ENCODE data around the gene NFATC1. TPM values are rescaled to one million over a fixed set of nuclear protein-coding genes. Genes with fewer than 3 reads are reported as not detected.
A peak's percentile ranks its signal among the peaks of the same experiment; 100 is the strongest.

NFATC1 gene
- total RNA-seq, 4 donors from 2014 or later: 7.1 to 74.7 (median 28.4) TPM

- DNase-seq: no peak
- H3K4me1 ChIP-seq: peaks cover 3 to 13% of the 10 kb centered on the region in 2 donors
- peaks cover 0 to 27% of the 10 kb centered on the region in 2 donors for H3K36me3 ChIP-seq
- no peak overlapping the region for H3K27ac ChIP-seq
- no peaks in the 10 kb centered on the region for H3K27me3 ChIP-seq
- in situ Hi-C loops (cut with MboI; ENCODE audit: low sequenced_read_pairs in 4 of 4): no loop called here
- intact Hi-C loops (cut with DNase I; ENCODE audit: low total_unique reads): no loop called here
- ATAC-seq: no peak
- TF ChIP-seq POLR2A (IDR thresholded peaks at IDR 0.05) (no peak), CTCF (IDR thresholded peaks at IDR 0.05 in 4 of 5, conservative IDR thresholded peaks at IDR 0.05 in 1 of 5) (no peak)
- H3K4me3 ChIP-seq: no peak overlapping the region
- no peaks in the 10 kb centered on the region for H3K9me3 ChIP-seq
These were observed 17.7 kb downstream of the NFATC1 start for GRCh38 chr18:79413426-79413825.

GRCh38 chr18:79413901-79414300 is 18.2 kb downstream of the NFATC1 start:
- no peak for DNase-seq
- no peaks in the 10 kb centered on the region for H3K9me3 ChIP-seq
- no peaks in the 10 kb centered on the region for H3K27me3 ChIP-seq
- peaks cover 0 to 27% of the 10 kb centered on the region in 2 donors for H3K36me3 ChIP-seq
- H3K4me3 ChIP-seq: no peak overlapping the region
- H3K4me1 ChIP-seq: peaks cover 3 to 13% of the 10 kb centered on the region in 2 donors
- no peak for ATAC-seq
- intact Hi-C loops (cut with DNase I; ENCODE audit: low total_unique reads) (no loop called here), in situ Hi-C loops (cut with MboI; ENCODE audit: low sequenced_read_pairs in 4 of 4) (no loop called here)
- TF ChIP-seq POLR2A (IDR thresholded peaks at IDR 0.05) (no peak), CTCF (IDR thresholded peaks at IDR 0.05 in 4 of 5, conservative IDR thresholded peaks at IDR 0.05 in 1 of 5) (no peak)
- no peak overlapping the region for H3K27ac ChIP-seq

GRCh38 chr18:79416022-79416676 is 20.4 kb downstream of the NFATC1 start:
- DNase-seq: no peak
- peaks cover 3 to 14% of the 10 kb centered on the region in 2 donors for H3K4me1 ChIP-seq
- no peak overlapping the region for H3K4me3 ChIP-seq
- TF ChIP-seq CTCF (IDR thresholded peaks at IDR 0.05 in 4 of 5, conservative IDR thresholded peaks at IDR 0.05 in 1 of 5) (no peak), POLR2A (IDR thresholded peaks at IDR 0.05) (no peak)
- intact Hi-C loops (cut with DNase I; ENCODE audit: low total_unique reads): no loop called here
- no peaks in the 10 kb centered on the region for H3K27me3 ChIP-seq
- no peaks in the 10 kb centered on the region for H3K9me3 ChIP-seq
- ATAC-seq: no peak
- in situ Hi-C loops (cut with MboI; ENCODE audit: low sequenced_read_pairs in 4 of 4): no loop called here
- H3K27ac ChIP-seq: peak overlapping the region in 1 of 4 donors; percentile 8
- H3K36me3 ChIP-seq: peaks cover 0 to 26% of the 10 kb centered on the region in 2 donors

- peaks cover 3 to 19% of the 10 kb centered on the region in 2 donors for H3K4me1 ChIP-seq
- no peaks in the 10 kb centered on the region for H3K9me3 ChIP-seq
- intact Hi-C loops (cut with DNase I; ENCODE audit: low total_unique reads) (no loop called here), in situ Hi-C loops (cut with MboI; ENCODE audit: low sequenced_read_pairs in 4 of 4) (no loop called here)
- no peak for TF ChIP-seq CTCF (IDR thresholded peaks at IDR 0.05 in 4 of 5, conservative IDR thresholded peaks at IDR 0.05 in 1 of 5)
- TF ChIP-seq POLR2A (IDR thresholded peaks at IDR 0.05): no peak
- no peak overlapping the region for H3K4me3 ChIP-seq
- no peaks in the 10 kb centered on the region for H3K27me3 ChIP-seq
- ATAC-seq: no peak
- peaks cover 0 to 26% of the 10 kb centered on the region in 2 donors for H3K36me3 ChIP-seq
- DNase-seq: no peak
- peak overlapping the region in 1 of 4 donors; percentile 8 for H3K27ac ChIP-seq
These were observed 20.9 kb downstream of the NFATC1 start for GRCh38 chr18:79416677-79417052.

GRCh38 chr18:79418236-79418635 is 22.5 kb downstream of the NFATC1 start:
- H3K36me3 ChIP-seq: peaks cover 0 to 14% of the 10 kb centered on the region in 2 donors
- no peak for DNase-seq
- intact Hi-C loops (cut with DNase I; ENCODE audit: low total_unique reads): no loop called here
- no peaks in the 10 kb centered on the region for H3K9me3 ChIP-seq
- TF ChIP-seq POLR2A (IDR thresholded peaks at IDR 0.05) (no peak), CTCF (IDR thresholded peaks at IDR 0.05 in 4 of 5, conservative IDR thresholded peaks at IDR 0.05 in 1 of 5) (no peak)
- peaks cover 11 to 35% of the 10 kb centered on the region in 2 donors for H3K4me1 ChIP-seq
- no peak for ATAC-seq
- H3K4me3 ChIP-seq: no peak overlapping the region
- H3K27me3 ChIP-seq: no peaks in the 10 kb centered on the region
- no peak overlapping the region for H3K27ac ChIP-seq
- in situ Hi-C loops (cut with MboI; ENCODE audit: low sequenced_read_pairs in 4 of 4): no loop called here
